H7 (cell line): Measurements from ENCODE around the gene ATP8A2. TPM values are rescaled to one million over a fixed set of nuclear protein-coding genes. Genes with fewer than 3 reads are reported as not detected.

Source experiments
- DNase-seq: peaks from one replicate; pipeline ENCODE4 v3.0.0; 2012
- H3K27me3 ChIP-seq: 2 replicates; pipeline ENCODE4 v1.6.0; 2011; ENCODE audit warnings: mild to moderate bottlenecking, low read length; ENCODE audit not compliant: control insufficient read depth, insufficient read depth
- H3K36me3 ChIP-seq: replicated peaks from 2 replicates; pipeline ENCODE4 v1.5.1; 2011; ENCODE audit warnings: low read length; ENCODE audit not compliant: control insufficient read depth, insufficient read depth
- H3K4me3 ChIP-seq: 2 replicates; pipeline ENCODE4 v1.5.1; 2011; ENCODE audit warnings: low read depth, mild to moderate bottlenecking, control low read depth, low read length, moderate library complexity; ENCODE audit not compliant: insufficient read depth
- total RNA-seq: library from RNA; depleted of rRNA; stranded (reverse); fragments of >200 nt; shearing (Covaris generic); gene quantifications from 2 replicates; pipeline ENCODE4 v1.2.3, GENCODE V29; 2014

The ATP8A2 gene
- total RNA-seq, 1 experiment from 2014 or later, result 0.38 TPM

- DNase-seq, result no peak
- Histone ChIP-seq H3K27me3 (no peaks in the 10 kb centered on the region), H3K4me3 (no peak overlapping the region), H3K36me3 (no peaks in the 10 kb centered on the region)
Observed at GRCh38 chr13:25731037-25731436, 359.3 kb downstream of the ATP8A2 start.

- Histone ChIP-seq H3K4me3 (no peak overlapping the region), H3K36me3 (no peaks in the 10 kb centered on the region), H3K27me3 (no peaks in the 10 kb centered on the region)
- no peak for DNase-seq
Observed at GRCh38 chr13:25731536-25731935, 359.8 kb downstream of the ATP8A2 start.

- DNase-seq, result no peak
- H3K36me3 ChIP-seq, result no peaks in the 10 kb centered on the region
- H3K27me3 ChIP-seq, result no peaks in the 10 kb centered on the region
- H3K4me3 ChIP-seq, result no peak overlapping the region
Observed at GRCh38 chr13:25732111-25732865, 360.5 kb downstream of the ATP8A2 start.

GRCh38 chr13:25733001-25733491, 361.3 kb downstream of the ATP8A2 start:
- DNase-seq, result no peak
- no peak overlapping the region for H3K4me3 ChIP-seq
- H3K36me3 ChIP-seq, result no peaks in the 10 kb centered on the region
- no peaks in the 10 kb centered on the region for H3K27me3 ChIP-seq

- Histone ChIP-seq H3K4me3 (no peak overlapping the region), H3K36me3 (no peaks in the 10 kb centered on the region), H3K27me3 (no peaks in the 10 kb centered on the region)
- DNase-seq, result no peak
Observed at GRCh38 chr13:25733696-25734435, 362.1 kb downstream of the ATP8A2 start.

GRCh38 chr13:25738342-25739196, 366.8 kb downstream of the ATP8A2 start:
- Histone ChIP-seq H3K36me3 (no peaks in the 10 kb centered on the region), H3K27me3 (no peaks in the 10 kb centered on the region), H3K4me3 (no peak overlapping the region)
- no peak for DNase-seq

- Histone ChIP-seq H3K27me3 (no peaks in the 10 kb centered on the region), H3K4me3 (no peak overlapping the region), H3K36me3 (no peaks in the 10 kb centered on the region)
- no peak for DNase-seq
Observed at GRCh38 chr13:25739376-25739775, 367.6 kb downstream of the ATP8A2 start.

- Histone ChIP-seq H3K36me3 (no peaks in the 10 kb centered on the region), H3K27me3 (no peaks in the 10 kb centered on the region), H3K4me3 (no peak overlapping the region)
- no peak for DNase-seq
Observed at GRCh38 chr13:25741796-25742195, 370.0 kb downstream of the ATP8A2 start.

- Histone ChIP-seq H3K36me3 (no peaks in the 10 kb centered on the region), H3K4me3 (no peak overlapping the region), H3K27me3 (no peaks in the 10 kb centered on the region)
- DNase-seq, result no peak
Observed at GRCh38 chr13:25742220-25742619, 370.4 kb downstream of the ATP8A2 start.

GRCh38 chr13:25743421-25743820, 371.6 kb downstream of the ATP8A2 start:
- DNase-seq, result no peak
- Histone ChIP-seq H3K27me3 (no peaks in the 10 kb centered on the region), H3K36me3 (no peaks in the 10 kb centered on the region), H3K4me3 (no peak overlapping the region)

GRCh38 chr13:25744178-25744577, 372.4 kb downstream of the ATP8A2 start:
- Histone ChIP-seq H3K4me3 (no peak overlapping the region), H3K27me3 (no peaks in the 10 kb centered on the region), H3K36me3 (no peaks in the 10 kb centered on the region)
- no peak for DNase-seq

GRCh38 chr13:25746131-25746530, 374.4 kb downstream of the ATP8A2 start:
- no peaks in the 10 kb centered on the region for H3K27me3 ChIP-seq
- no peaks in the 10 kb centered on the region for H3K36me3 ChIP-seq
- no peak for DNase-seq
- H3K4me3 ChIP-seq, result no peak overlapping the region

- Histone ChIP-seq H3K27me3 (no peaks in the 10 kb centered on the region), H3K4me3 (no peak overlapping the region), H3K36me3 (no peaks in the 10 kb centered on the region)
- DNase-seq, result no peak
Observed at GRCh38 chr13:25752957-25753551, 381.3 kb downstream of the ATP8A2 start.

GRCh38 chr13:25753976-25754375, 382.2 kb downstream of the ATP8A2 start:
- Histone ChIP-seq H3K27me3 (no peaks in the 10 kb centered on the region), H3K36me3 (no peaks in the 10 kb centered on the region), H3K4me3 (no peak overlapping the region)
- no peak for DNase-seq
